Activated CD4-positive, alpha-beta T cell treated with anti-CD3 and anti-CD28 coated beads for 48 hours (primary cell): Measurements from ENCODE around the gene ACTN4.

Source experiments
- DNase-seq: peaks from one replicate; pipeline ENCODE4 v3.0.0-alpha.2; 2020

ACTN4 gene

DNA sequence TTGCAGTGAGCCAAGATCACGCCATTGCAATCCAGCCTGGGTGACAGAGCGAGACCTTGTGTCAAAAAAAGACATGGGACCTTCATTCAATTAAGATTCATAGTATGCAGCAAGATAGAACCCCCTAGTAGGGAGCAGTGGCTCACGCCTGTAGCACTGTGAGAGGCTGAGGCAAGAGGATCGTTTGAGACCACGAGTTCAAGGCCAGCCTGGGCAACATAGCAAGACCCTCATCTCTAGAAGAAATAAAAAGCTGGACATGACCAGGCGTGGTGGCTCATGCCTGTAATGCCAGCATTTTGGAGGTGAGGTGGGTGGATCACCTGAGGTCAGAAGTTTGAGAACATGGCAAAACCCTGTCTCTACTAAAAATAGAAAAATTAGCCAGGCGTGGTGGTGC lies 133.0 kb downstream of the ACTN4 start:
- no peak for DNase-seq

DNA sequence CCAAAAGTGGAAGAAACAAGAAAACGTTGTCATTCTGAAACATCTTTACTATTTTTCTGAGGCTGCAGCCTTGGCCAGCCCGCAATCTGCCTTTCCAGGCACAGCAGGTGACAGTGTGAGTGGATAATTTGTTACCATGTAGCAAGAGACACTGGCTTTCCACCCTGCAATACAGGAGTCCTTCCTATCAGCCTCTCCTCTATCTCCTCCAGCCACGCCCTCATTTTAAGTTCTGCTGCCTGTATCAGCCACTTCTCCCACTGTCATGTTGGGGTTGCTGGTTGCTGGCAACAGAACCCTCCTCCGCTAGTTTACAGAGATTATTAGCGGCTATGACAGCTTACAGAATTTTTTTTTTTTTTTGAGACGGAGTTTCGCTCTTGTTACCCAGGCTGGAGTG lies 133.6 kb downstream of the ACTN4 start:
- no peak for DNase-seq
